GM19463 (cell line): ENCODE results near the gene ZNF235.
"Not testable (repeated sequence)": the region's sequence is repeated elsewhere in the genome, so short reads cannot be mapped to it uniquely, and the experiment has no call there.

ENCODE experiments used
- ATAC-seq: cut with Tn5 transposase; IDR thresholded peaks from one replicate; pipeline ENCODE4 v1.9.1; 2021; ENCODE audit warnings: mild to moderate bottlenecking, moderate library complexity; ENCODE audit not compliant: unreplicated experiment

The ZNF235 gene

GRCh38 chr19:44304659-44305193 lies at the start of gene ZNF235:
Gene ZNF235 (minus strand): TSS chr19:44305025. CDS start chr19:44303404, 1,621 bp downstream.
- peak; percentile 94 for ATAC-seq

- ATAC-seq: no peak
These were observed 41.7 kb upstream of the ZNF235 start for GRCh38 chr19:44346556-44346955.

- ATAC-seq: no peak
These were observed 41.1 kb upstream of the ZNF235 start for GRCh38 chr19:44345959-44346358.

GRCh38 chr19:44344255-44344654 lies 39.4 kb upstream of the ZNF235 start:
- ATAC-seq: no peak

GRCh38 chr19:44341794-44342193 lies 37.0 kb upstream of the ZNF235 start:
- no peak for ATAC-seq

- ATAC-seq: not testable (repeated sequence)
These were observed 29.8 kb upstream of the ZNF235 start for GRCh38 chr19:44334639-44335038.

- no peak for ATAC-seq
These were observed 27.3 kb upstream of the ZNF235 start for GRCh38 chr19:44332145-44332544.

- ATAC-seq: no peak
These were observed 11.1 kb upstream of the ZNF235 start for GRCh38 chr19:44315883-44316282.

GRCh38 chr19:44313231-44313630 lies 8.4 kb upstream of the ZNF235 start:
- ATAC-seq: no peak

- ATAC-seq: no peak
These were observed 3.2 kb upstream of the ZNF235 start for GRCh38 chr19:44308011-44308410.

GRCh38 chr19:44306283-44306682 lies 1.5 kb upstream of the ZNF235 start:
- ATAC-seq: no peak

GRCh38 chr19:44305457-44305856 lies 632 bp upstream of the ZNF235 start:
- no peak for ATAC-seq

- ATAC-seq: no peak
These were observed 753 bp downstream of the ZNF235 start for GRCh38 chr19:44303976-44304568.

- ATAC-seq: no peak
These were observed 1.5 kb downstream of the ZNF235 start for GRCh38 chr19:44303320-44303719.

- no peak for ATAC-seq
These were observed 19.9 kb downstream of the ZNF235 start for GRCh38 chr19:44284968-44285367.

- ATAC-seq: no peak
These were observed 22.0 kb downstream of the ZNF235 start for GRCh38 chr19:44282846-44283245.

- ATAC-seq: no peak
These were observed 23.9 kb downstream of the ZNF235 start for GRCh38 chr19:44280916-44281315.

- no peak for ATAC-seq
These were observed 26.6 kb downstream of the ZNF235 start for GRCh38 chr19:44278181-44278690.

GRCh38 chr19:44277331-44277730 lies 27.5 kb downstream of the ZNF235 start:
- no peak for ATAC-seq

- no peak for ATAC-seq
These were observed 44.0 kb downstream of the ZNF235 start for GRCh38 chr19:44260695-44261446.

- no peak for ATAC-seq
These were observed 44.5 kb downstream of the ZNF235 start for GRCh38 chr19:44260343-44260681.

- no peak for ATAC-seq
These were observed 45.9 kb downstream of the ZNF235 start for GRCh38 chr19:44258835-44259413.
